Measurements from ENCODE around the gene PCDH1.

DNA sequence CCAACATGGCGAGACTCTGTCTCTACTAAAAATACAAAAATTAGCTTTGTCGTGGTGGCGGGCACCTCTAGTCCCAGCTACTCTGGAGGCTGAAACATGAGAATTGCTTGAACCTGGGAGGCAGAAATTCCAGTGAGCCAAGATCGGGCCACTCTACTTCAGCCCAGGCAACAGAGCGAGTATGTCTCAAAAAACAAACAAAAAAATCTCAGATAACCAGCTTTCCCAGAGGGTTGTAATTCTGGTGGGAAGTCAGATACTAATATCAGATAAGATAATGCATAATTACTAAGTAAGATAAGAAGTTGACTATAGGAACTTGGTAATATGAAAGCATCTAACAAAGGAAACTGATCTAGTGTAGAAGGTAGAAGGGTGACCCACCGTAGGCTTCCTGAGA lies 60.6 kb downstream of the PCDH1 start:
- TF ChIP-seq, protein P1, sequence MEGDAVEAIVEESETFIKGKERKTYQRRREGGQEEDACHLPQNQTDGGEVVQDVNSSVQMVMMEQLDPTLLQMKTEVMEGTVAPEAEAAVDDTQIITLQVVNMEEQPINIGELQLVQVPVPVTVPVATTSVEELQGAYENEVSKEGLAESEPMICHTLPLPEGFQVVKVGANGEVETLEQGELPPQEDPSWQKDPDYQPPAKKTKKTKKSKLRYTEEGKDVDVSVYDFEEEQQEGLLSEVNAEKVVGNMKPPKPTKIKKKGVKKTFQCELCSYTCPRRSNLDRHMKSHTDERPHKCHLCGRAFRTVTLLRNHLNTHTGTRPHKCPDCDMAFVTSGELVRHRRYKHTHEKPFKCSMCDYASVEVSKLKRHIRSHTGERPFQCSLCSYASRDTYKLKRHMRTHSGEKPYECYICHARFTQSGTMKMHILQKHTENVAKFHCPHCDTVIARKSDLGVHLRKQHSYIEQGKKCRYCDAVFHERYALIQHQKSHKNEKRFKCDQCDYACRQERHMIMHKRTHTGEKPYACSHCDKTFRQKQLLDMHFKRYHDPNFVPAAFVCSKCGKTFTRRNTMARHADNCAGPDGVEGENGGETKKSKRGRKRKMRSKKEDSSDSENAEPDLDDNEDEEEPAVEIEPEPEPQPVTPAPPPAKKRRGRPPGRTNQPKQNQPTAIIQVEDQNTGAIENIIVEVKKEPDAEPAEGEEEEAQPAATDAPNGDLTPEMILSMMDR (IDR thresholded peaks at IDR 0.05) = no peak
- no peak for TF ChIP-seq POLR2A (IDR thresholded peaks at IDR 0.05)

All from right lobe of liver (tissue), 4 donors.